ENCODE data around the gene VAPA.

Gene VAPA

DNA sequence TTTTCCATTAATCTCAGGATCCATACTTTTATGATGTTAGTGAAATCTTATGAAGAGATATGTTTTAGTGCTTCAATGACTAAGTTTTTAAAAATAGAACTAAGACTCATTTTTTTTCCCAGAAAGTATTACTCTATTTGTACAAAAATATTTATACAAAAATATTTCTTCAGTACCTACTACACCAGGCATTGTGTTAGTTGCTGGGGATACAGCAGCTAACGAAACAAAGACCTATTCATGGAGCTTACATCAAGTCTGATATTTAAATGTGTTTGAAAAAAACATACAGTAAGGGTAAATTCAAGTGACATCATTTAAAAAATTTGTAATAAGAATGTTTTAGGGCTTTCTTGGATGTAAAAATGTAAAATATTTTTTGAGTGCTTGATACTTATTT lies 11.6 kb downstream of the VAPA start:
- DNase-seq (ENCODE audit: low read depth) = no peak
- TF ChIP-seq, protein P1, sequence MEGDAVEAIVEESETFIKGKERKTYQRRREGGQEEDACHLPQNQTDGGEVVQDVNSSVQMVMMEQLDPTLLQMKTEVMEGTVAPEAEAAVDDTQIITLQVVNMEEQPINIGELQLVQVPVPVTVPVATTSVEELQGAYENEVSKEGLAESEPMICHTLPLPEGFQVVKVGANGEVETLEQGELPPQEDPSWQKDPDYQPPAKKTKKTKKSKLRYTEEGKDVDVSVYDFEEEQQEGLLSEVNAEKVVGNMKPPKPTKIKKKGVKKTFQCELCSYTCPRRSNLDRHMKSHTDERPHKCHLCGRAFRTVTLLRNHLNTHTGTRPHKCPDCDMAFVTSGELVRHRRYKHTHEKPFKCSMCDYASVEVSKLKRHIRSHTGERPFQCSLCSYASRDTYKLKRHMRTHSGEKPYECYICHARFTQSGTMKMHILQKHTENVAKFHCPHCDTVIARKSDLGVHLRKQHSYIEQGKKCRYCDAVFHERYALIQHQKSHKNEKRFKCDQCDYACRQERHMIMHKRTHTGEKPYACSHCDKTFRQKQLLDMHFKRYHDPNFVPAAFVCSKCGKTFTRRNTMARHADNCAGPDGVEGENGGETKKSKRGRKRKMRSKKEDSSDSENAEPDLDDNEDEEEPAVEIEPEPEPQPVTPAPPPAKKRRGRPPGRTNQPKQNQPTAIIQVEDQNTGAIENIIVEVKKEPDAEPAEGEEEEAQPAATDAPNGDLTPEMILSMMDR (IDR thresholded peaks at IDR 0.05; ENCODE audit: low read depth, low read length) = no peak
- no peak for TF ChIP-seq MYC (IDR thresholded peaks at IDR 0.05; ENCODE audit: low read depth, low read length)
- H3K4me3 ChIP-seq (ENCODE audit: low read depth, low read length) = no peak overlapping the region

DNA sequence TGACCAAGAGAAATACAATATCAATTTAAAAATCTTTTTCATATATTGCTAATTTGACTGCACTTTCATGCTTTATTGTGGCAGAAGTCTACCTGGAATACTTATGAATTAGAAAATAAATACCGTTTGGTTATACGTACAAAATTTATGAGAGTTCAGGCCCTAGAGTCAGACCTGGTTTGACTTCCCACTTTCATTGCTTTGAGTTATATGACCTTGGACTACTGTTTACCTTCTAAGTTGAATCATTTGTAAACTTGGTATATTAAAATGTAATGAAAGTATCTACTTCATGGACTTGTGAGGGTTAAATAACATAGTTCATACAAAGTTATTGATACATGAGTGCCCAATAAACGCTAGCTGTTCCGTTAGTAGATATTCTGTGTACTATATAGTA lies 12.0 kb downstream of the VAPA start:
- no peak for DNase-seq (ENCODE audit: low read depth)
- no peak overlapping the region for H3K4me3 ChIP-seq (ENCODE audit: low read depth, low read length)
- TF ChIP-seq POLR2A (IDR thresholded peaks at IDR 0.05; ENCODE audit: extremely low read depth, insufficient read length) (no peak), MYC (IDR thresholded peaks at IDR 0.05; ENCODE audit: low read depth, low read length) (no peak), MAX (IDR thresholded peaks at IDR 0.05; ENCODE audit: low read depth, low read length) (no peak)
- TF ChIP-seq, protein P1 (IDR thresholded peaks at IDR 0.05; ENCODE audit: low read depth, low read length) = no peak

GRCh38 chr18:9926223-9926894 lies 12.5 kb downstream of the VAPA start:
- DNase-seq (ENCODE audit: low read depth) = no peak
- H3K4me3 ChIP-seq (ENCODE audit: low read depth, low read length) = no peak overlapping the region
- TF ChIP-seq, protein P1 (IDR thresholded peaks at IDR 0.05; ENCODE audit: low read depth, low read length) = no peak
- no peak for TF ChIP-seq POLR2A (IDR thresholded peaks at IDR 0.05; ENCODE audit: extremely low read depth, insufficient read length)
- TF ChIP-seq MAX (IDR thresholded peaks at IDR 0.05; ENCODE audit: low read depth, low read length) = no peak

DNA sequence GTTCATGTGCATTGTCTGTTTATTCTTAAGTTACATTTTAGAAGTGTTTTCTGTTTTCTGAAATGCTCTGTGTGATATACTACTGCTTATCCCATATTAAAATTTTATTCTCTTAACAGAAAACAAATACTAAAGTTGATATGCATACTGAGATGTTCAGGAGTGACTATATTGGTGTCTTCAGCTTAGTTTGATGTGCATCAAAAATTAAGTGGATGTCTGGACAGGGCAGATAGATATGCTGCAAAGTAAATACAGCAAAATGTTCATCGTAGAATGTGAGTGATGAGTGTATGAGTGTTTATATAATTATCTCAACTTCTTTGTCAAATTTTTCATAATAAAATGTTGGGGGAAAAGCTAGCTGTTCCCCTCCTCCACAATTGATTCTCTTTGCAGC lies 13.2 kb downstream of the VAPA start:
- H3K4me3 ChIP-seq (ENCODE audit: low read depth, low read length) = no peak overlapping the region
- no peak for DNase-seq (ENCODE audit: low read depth)
- TF ChIP-seq, protein P1 (IDR thresholded peaks at IDR 0.05; ENCODE audit: low read depth, low read length) = no peak
- no peak for TF ChIP-seq MYC (IDR thresholded peaks at IDR 0.05; ENCODE audit: low read depth, low read length)
- TF ChIP-seq POLR2A (IDR thresholded peaks at IDR 0.05; ENCODE audit: extremely low read depth, insufficient read length) = no peak
- TF ChIP-seq MAX (IDR thresholded peaks at IDR 0.05; ENCODE audit: low read depth, low read length) = no peak

- no peak for TF ChIP-seq MYC (IDR thresholded peaks at IDR 0.05; ENCODE audit: low read depth, low read length)
- TF ChIP-seq, protein P1 (IDR thresholded peaks at IDR 0.05; ENCODE audit: low read depth, low read length) = no peak
- TF ChIP-seq POLR2A (IDR thresholded peaks at IDR 0.05; ENCODE audit: extremely low read depth, insufficient read length) = no peak
- no peak for TF ChIP-seq MAX (IDR thresholded peaks at IDR 0.05; ENCODE audit: low read depth, low read length)
- H3K4me3 ChIP-seq (ENCODE audit: low read depth, low read length) = no peak overlapping the region
- DNase-seq (ENCODE audit: low read depth) = no peak
Observed at GRCh38 chr18:9927392-9928063, 13.7 kb downstream of the VAPA start.

All from NB4 (cell line).